Measurements from ENCODE around the gene MEF2C.

The MEF2C gene

GRCh38 chr5:88888291-88888690 is 5.3 kb upstream of the MEF2C start:
- DNase-seq: no peak

- DNase-seq: no peak
Observed at GRCh38 chr5:88887342-88887741, 4.4 kb upstream of the MEF2C start.

- no peak for DNase-seq
Observed at GRCh38 chr5:88886746-88887341, 3.9 kb upstream of the MEF2C start.

DNA sequence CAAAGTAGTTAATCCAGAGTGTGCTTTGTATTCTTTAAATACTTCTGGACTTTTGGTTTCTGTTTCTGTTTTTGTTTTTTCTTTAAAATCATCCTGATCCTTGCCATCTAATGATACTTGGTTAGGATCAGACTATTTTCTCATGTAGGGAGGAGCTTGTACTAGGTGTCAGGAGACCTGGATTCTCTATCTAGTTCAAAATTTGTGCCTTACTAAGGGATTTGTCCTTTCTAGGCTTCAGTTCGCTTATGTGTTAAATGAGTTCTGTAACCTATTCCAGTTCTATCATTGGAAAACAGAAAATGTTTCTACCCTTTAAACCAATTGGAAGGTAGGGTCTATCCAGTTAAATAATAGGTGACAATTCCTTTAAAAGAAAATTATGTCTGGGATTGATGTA is 3.3 kb upstream of the MEF2C start:
- no peak for DNase-seq

- DNase-seq: no peak
Observed at GRCh38 chr5:88885002-88885401, 2.0 kb upstream of the MEF2C start.

GRCh38 chr5:88884608-88884877 is 1.6 kb upstream of the MEF2C start:
- DNase-seq: no peak

GRCh38 chr5:88883836-88884607 is 1.0 kb upstream of the MEF2C start:
- no peak for DNase-seq

DNA sequence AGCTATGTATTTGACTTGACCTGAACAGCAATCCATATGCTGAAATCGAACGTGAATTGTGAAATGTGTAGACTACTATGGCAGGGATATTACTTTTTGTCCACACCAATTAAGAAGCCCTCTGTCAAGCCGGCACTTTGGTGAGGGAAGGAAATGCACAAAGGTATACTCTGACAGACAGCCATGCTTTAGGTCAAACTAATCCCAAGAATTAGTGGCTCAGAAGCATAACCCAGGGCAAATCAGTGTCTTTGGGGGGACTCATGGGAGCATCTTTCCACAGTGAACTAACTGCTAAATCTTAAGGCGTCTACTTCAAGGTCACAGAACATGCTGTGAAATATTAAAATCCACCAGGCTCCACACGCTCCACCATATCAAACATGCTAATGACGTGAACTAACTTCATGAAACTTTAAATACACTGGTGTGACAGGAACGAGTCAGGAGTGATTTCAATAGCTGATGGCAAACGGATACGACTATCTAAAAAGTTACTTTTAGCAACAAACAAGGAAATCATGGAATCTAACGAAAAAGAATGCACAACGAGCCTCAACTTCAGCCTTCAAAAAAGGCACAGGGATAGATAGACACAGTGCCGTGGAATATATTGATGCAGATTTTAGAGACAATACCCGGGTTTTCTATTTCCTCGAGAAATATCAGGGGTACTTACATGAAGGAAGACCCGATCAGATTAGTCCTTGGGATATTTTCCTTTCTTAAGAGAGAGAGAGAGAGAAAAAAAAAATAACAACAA is 527 bp downstream of the MEF2C start:
- no peak for DNase-seq

GRCh38 chr5:88881571-88881971 is 1.4 kb downstream of the MEF2C start:
- DNase-seq: no peak

GRCh38 chr5:88880201-88880600 is 2.8 kb downstream of the MEF2C start:
- DNase-seq: no peak

- DNase-seq: no peak
Observed at GRCh38 chr5:88879724-88880123, 3.3 kb downstream of the MEF2C start.

GRCh38 chr5:88878976-88879375 is 4.0 kb downstream of the MEF2C start:
- DNase-seq: no peak

GRCh38 chr5:88877826-88878225 is 5.2 kb downstream of the MEF2C start:
- DNase-seq: no peak

GRCh38 chr5:88876714-88877113 is 6.3 kb downstream of the MEF2C start:
- no peak for DNase-seq

- DNase-seq: no peak
Observed at GRCh38 chr5:88875341-88876234, 7.4 kb downstream of the MEF2C start.

GRCh38 chr5:88873447-88873846 is 9.5 kb downstream of the MEF2C start:
- no peak for DNase-seq

DNA sequence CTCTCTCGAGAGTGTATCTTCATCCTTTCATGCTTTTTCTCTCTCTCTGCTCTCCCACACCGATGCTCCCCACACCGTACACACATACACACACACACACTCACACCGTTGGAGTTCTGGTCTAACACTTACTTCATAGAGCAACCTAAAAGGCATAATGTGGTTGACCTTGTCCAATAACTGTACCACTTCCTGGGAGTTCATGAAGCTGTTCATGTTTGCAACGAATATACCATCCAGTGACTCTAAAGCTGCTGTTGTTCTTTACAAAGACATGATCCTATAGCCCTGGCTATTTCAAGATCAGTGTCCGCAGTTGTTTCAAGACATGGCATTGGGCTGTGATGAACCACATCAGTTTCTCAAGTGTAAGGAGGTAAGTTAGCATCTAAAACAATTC is 10.0 kb downstream of the MEF2C start:
- no peak for DNase-seq

- DNase-seq: no peak
Observed at GRCh38 chr5:88870285-88870684, 12.7 kb downstream of the MEF2C start.

GRCh38 chr5:88868468-88869068 is 14.4 kb downstream of the MEF2C start:
- DNase-seq: no peak

DNA sequence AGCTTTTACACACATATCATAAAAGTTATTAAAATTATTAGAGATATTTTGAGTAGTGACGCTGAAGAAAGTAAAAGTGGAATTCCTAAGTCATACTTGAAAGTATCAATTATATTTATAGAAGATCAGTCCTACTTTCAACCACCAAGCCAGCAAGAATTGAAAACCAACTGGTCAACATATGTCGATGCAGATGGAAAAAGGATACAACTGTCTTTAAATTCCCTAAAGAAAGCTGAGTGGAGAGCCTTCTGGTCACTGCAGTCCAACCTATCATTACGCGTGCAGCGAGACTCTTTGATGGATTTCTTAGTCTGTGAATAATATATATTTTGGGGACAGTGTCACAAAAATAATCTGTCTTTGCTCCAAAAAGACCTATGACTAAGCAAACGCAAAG is 15.3 kb downstream of the MEF2C start:
- DNase-seq: no peak

DNA sequence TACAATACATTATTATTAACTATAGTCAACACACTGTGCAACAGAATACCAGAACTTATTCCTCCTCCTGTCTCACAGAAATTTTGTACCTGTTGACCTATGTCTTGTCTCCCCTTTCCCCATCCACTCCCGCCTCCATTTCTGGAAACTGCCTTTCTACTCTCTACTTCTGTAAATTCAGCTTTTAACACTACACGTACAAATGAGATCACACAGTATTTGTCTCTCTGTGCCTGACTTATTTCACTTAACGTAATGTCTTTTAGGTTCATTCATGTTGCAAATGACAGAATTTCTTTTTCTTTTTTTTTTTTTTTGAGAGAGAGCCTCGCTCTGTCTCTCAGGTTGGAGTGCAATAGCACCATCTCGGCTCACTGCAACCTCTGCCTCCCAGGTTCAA is 19.5 kb downstream of the MEF2C start:
- DNase-seq: no peak

DNA sequence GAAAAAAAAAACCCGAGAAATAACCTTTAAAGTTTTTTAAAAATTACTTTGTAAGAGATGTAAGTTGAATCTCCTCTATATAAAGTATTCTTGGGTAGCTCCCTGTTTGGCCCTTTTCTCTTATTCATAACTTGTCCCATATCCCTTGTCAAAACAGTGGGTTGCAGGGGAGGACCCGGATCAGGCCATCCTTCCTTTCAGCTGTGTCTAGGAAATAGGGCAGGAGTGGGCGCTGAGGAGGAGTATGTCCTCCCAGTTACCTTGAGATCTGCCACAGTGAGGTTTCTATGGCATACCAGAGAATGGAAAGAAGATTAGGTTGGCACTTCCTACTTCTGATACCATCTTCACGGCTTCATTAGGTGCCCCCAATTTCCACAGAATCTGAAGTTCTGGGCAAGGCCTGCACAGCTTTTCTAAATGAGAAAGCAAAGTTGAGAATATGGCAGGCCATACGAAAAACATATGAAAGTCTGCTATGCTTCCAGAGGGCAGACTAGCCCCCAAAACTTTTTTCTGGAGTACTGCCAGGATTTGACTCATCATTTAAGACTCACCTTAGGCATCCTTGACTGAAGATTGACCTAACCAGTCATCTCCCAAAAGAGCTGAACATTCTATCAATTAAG is 20.3 kb downstream of the MEF2C start:
- DNase-seq: no peak
